H1 (cell line): ENCODE data around the gene AP3B2. TPM values are rescaled to one million over a fixed set of nuclear protein-coding genes. Genes with fewer than 3 reads are reported as not detected.

Source experiments
- BACH1 ChIP-seq: IDR thresholded peaks from 2 replicates; pipeline ENCODE4 v1.6.1; 2012; ENCODE audit warnings: low read length, improper control_type of control experiment
- CHD7 ChIP-seq: fragments of 300-600 bp; sonication (generic); IDR thresholded peaks from 2 replicates; pipeline ENCODE4 v1.7.1; 2012; ENCODE audit warnings: low read length, moderate library complexity, mild to moderate bottlenecking, inconsistent platforms; ENCODE audit not compliant: insufficient replicate concordance
- CTCF ChIP-seq, 3 experiments: IDR thresholded peaks; 1 replicate in 2 of 3; 2 replicates in 1 of 3; pipeline versions ENCODE4 v1.5.1 to v1.6.1; 2011; ENCODE audit warnings: low read length in 3 of 3, mild to moderate bottlenecking in 3 of 3, inconsistent platforms in 2 of 3, low read depth in 1 of 3, moderate library complexity in 1 of 3; ENCODE audit not compliant: insufficient read depth in 1 of 3; ENCODE audit errors: control extremely low read depth in 1 of 3
- EGR1 ChIP-seq: IDR thresholded peaks from 2 replicates; pipeline ENCODE4 v1.6.1; 2011; ENCODE audit warnings: low read depth, low read length, borderline replicate concordance
- POU5F1 ChIP-seq: IDR thresholded peaks from 2 replicates; pipeline ENCODE4 v1.6.1; 2011; ENCODE audit warnings: low read depth, mild to moderate bottlenecking, low read length, moderate library complexity
- RXRA ChIP-seq: IDR thresholded peaks from 2 replicates; pipeline ENCODE4 v1.6.1; 2011; ENCODE audit warnings: low read depth, mild to moderate bottlenecking, low read length, moderate library complexity; ENCODE audit not compliant: insufficient read depth
- TAF1 ChIP-seq: IDR thresholded peaks from 2 replicates; pipeline ENCODE4 v1.6.1; 2011; ENCODE audit warnings: mild to moderate bottlenecking, low read depth, low read length
- polyA plus RNA-seq, 7 experiments: library from polyadenylated mRNA; depleted of rRNA in 3 of 7; stranded (reverse) in 5 of 7; unstranded in 2 of 7; fragments of >200 nt in 5 of 7; fragments of 200-250 nt in 2 of 7; gene quantifications; 1 replicate in 5 of 7; 2 replicates in 1 of 7; 4 replicates in 1 of 7; pipeline versions ENCODE4 v1.2.1 to v1.2.3, GENCODE V29; 2011 to 2013; ENCODE audit warnings: missing spikeins in 2 of 7, mixed read lengths in 2 of 7
- total RNA-seq: library from RNA; stranded (reverse); fragmentation: NEBNext Ultra II Directional; extraction: Animal tissue kit (Norgen Biotek cat#: 25700); gene quantifications from 2 replicates; pipeline ENCODE4 v1.2.1, GENCODE V29; 2021

The AP3B2 gene
- total and polyA plus RNA-seq, 2 of the 8 experiments (the other 6 are each of a cell fraction or from before 2014, with no cell fraction given), result 21.8 to 25.7 TPM

- TF ChIP-seq CHD7 (no peak), EGR1 (no peak), POU5F1 (no peak), TAF1 (no peak), RXRA (no peak), CTCF (IDR thresholded peaks at IDR 0.05; ENCODE audit: control extremely low read depth in 1 of 3, insufficient read depth in 1 of 3, low read depth in 1 of 3, low read length in 3 of 3) (peak; percentile 25 to 46 (median 31); a peak in 2 of 4 replicates), BACH1 (no peak)
Measured at GRCh38 chr15:82648257-82649103, 61.2 kb downstream of the AP3B2 start (continued).
